Vagina (tissue), 2 donors: ENCODE measurements around the gene ONECUT3. TPM values are rescaled to one million over a fixed set of nuclear protein-coding genes. Genes with fewer than 3 reads are reported as not detected.

ENCODE experiments used
- DNase-seq, 2 donors: peaks; one replicate each; pipeline ENCODE4 v3.0.0-alpha.2; 2017; ENCODE audit errors: extremely low spot score in 2 of 2
- H3K27ac ChIP-seq: fragments of 200-600 bp; sonication (generic); one replicate; pipeline ENCODE4 v1.5.1; 2019
- H3K27me3 ChIP-seq: fragments of 200-600 bp; sonication (generic); one replicate; pipeline ENCODE4 v1.5.1; 2019
- H3K36me3 ChIP-seq, 2 donors: fragments of 200-600 bp; sonication (generic); one replicate each; pipeline ENCODE4 v1.5.1; 2017 to 2019
- H3K4me1 ChIP-seq: fragments of 200-600 bp; sonication (generic); one replicate; pipeline ENCODE4 v1.5.1; 2019
- H3K4me3 ChIP-seq, 2 donors: fragments of 200-600 bp; sonication (generic); 1 replicate in 1 of 2; 2 replicates in 1 of 2; pipeline ENCODE4 v1.5.1; 2016 to 2019
- H3K9me3 ChIP-seq: fragments of 200-600 bp; sonication (generic); one replicate; pipeline ENCODE4 v1.5.1; 2019
- POLR2A ChIP-seq, 2 donors: fragments of 450-650 bp; IDR thresholded peaks; one replicate each; pipeline ENCODE4 v1.6.1; 2017; ENCODE audit warnings: antibody characterized with exemption in 2 of 2, mild to moderate bottlenecking in 2 of 2, moderate library complexity in 2 of 2
- POLR2AphosphoS5 ChIP-seq, 2 donors: sonication (generic); formaldehyde crosslinking; IDR thresholded peaks; one replicate each; pipeline ENCODE4 v1.9.0; 2017; ENCODE audit warnings: antibody characterized with exemption in 2 of 2, mild to moderate bottlenecking in 2 of 2, low read depth in 1 of 2; ENCODE audit not compliant: insufficient read depth in 1 of 2
- intact Hi-C: fragments of 100-400 bp; cut with DNase I; formaldehyde crosslinking; loops from one replicate; pipeline ENCODE4 v1.15.1; 2023
- microRNA counts, 2 donors: library from miRNA; unstranded; fragments of <30 nt; microRNA quantifications; one replicate each; lab custom pipeline; 2016 to 2017
- microRNA-seq: library from miRNA; unstranded; fragments of <30 nt; microRNA quantifications from one replicate; pipeline ENCODE4, GENCODE V29; 2017; ENCODE audit warnings: borderline number of aligned reads, borderline replicate concordance
- small RNA-seq: library from RNA; depleted of rRNA; stranded (forward); fragments of <200 nt; gene quantifications from one replicate; pipeline ENCODE3, GENCODE V24; 2016
- total RNA-seq: library from RNA; depleted of rRNA; stranded (reverse); fragments of >200 nt; gene quantifications from one replicate; pipeline ENCODE4 v1.2.3, GENCODE V29; 2016
- TF ChIP-seq, protein P1 (sequence below), 3 experiments: fragments of 450-650 bp in 2 of 3; fragments of 200-600 bp in 1 of 3; sonication (generic) in 1 of 3; IDR thresholded peaks; one replicate each; pipeline ENCODE4 v1.5.1; 2017 to 2019; ENCODE audit warnings: antibody characterized with exemption in 3 of 3, mild to moderate bottlenecking in 2 of 3, moderate library complexity in 2 of 3

The ONECUT3 gene
- total RNA-seq, 1 donor from 2014 or later, result not detected

DNA sequence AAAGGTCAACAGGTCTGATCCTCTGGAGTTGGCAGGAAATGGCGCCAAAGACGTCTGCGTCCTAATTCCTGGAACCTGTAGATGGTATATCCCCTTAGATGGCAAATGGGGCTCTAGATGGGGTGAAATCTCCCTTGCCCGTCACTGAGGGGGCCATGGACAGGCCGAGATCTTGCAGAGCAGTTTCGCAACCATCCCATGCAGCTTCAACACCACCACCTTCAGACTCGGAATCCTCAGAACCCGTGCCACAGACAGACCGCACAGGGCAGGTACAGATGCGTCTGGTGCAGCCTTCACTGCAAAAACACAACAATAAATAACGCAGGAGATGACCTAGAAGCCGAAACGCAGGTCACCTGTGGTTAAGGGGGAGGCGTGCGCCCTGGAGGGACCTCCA is 77.3 kb downstream of the ONECUT3 start:
- no peaks in the 10 kb centered on the region for H3K9me3 ChIP-seq
- intact Hi-C loops, result no loop called here
- no peak overlapping the region for H3K4me3 ChIP-seq
- H3K36me3 ChIP-seq, result peaks cover 0 to 14% of the 10 kb centered on the region in 2 donors
- H3K27me3 ChIP-seq, result no peaks in the 10 kb centered on the region
- TF ChIP-seq POLR2A (IDR thresholded peaks at IDR 0.05), result no peak
- TF ChIP-seq, protein P1, sequence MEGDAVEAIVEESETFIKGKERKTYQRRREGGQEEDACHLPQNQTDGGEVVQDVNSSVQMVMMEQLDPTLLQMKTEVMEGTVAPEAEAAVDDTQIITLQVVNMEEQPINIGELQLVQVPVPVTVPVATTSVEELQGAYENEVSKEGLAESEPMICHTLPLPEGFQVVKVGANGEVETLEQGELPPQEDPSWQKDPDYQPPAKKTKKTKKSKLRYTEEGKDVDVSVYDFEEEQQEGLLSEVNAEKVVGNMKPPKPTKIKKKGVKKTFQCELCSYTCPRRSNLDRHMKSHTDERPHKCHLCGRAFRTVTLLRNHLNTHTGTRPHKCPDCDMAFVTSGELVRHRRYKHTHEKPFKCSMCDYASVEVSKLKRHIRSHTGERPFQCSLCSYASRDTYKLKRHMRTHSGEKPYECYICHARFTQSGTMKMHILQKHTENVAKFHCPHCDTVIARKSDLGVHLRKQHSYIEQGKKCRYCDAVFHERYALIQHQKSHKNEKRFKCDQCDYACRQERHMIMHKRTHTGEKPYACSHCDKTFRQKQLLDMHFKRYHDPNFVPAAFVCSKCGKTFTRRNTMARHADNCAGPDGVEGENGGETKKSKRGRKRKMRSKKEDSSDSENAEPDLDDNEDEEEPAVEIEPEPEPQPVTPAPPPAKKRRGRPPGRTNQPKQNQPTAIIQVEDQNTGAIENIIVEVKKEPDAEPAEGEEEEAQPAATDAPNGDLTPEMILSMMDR (IDR thresholded peaks at IDR 0.05), result no peak
- TF ChIP-seq POLR2AphosphoS5 (IDR thresholded peaks at IDR 0.05; ENCODE audit: insufficient read depth in 1 of 2, low read depth in 1 of 2), result no peak
- H3K4me1 ChIP-seq, result peaks cover 31% of the 10 kb centered on the region
- H3K27ac ChIP-seq, result no peak overlapping the region
- DNase-seq, result no peak

MicroRNA genes within 50 kb of the gene (microRNA counts, 767-probe panel; counts per million panel counts)
- 238 to 261 counts per million in 2 donors for microRNA hsa-miR-1909-3p (lab: Ali Mortazavi, UCI)

Small RNAs within 50 kb of the gene (microRNA-seq; reads per million reads assigned to microRNA genes)
- gene MIR1909, result 1.4 reads per million

Small RNAs within 50 kb of the gene (small RNA-seq; reads per million reads assigned to genes)
- not detected for gene RF00017

Other genes starting within 250 kb of the ONECUT3 start
- 22.6 TPM for gene ADAMTSL5, start 240.5 kb upstream of the ONECUT3 start, total RNA-seq
- gene PLK5, start 229.4 kb upstream of the ONECUT3 start, total RNA-seq, result 0.49 TPM
- 21.4 TPM for gene MEX3D, start 185.2 kb upstream of the ONECUT3 start, total RNA-seq
- 66.0 TPM for gene MBD3, start 160.6 kb upstream of the ONECUT3 start, total RNA-seq
- 79.8 TPM for gene UQCR11, start 148.0 kb upstream of the ONECUT3 start, total RNA-seq
- 26.0 TPM for gene TCF3, start 100.9 kb upstream of the ONECUT3 start, total RNA-seq
- gene ATP8B3, start 58.8 kb downstream of the ONECUT3 start, total RNA-seq, result 3.2 TPM
- gene REXO1, start 95.0 kb downstream of the ONECUT3 start, total RNA-seq, result 19.9 TPM
- gene KLF16, start 110.1 kb downstream of the ONECUT3 start, total RNA-seq, result 7.6 TPM
- gene ABHD17A, start 132.0 kb downstream of the ONECUT3 start, total RNA-seq, result 83.0 TPM
- 5.2 TPM for gene ADAT3, start 151.9 kb downstream of the ONECUT3 start, total RNA-seq
- 51.3 TPM for gene SCAMP4, start 151.9 kb downstream of the ONECUT3 start, total RNA-seq
- gene CSNK1G2, start 187.7 kb downstream of the ONECUT3 start, total RNA-seq, result 77.6 TPM